Activated CD4-positive, alpha-beta T cell treated with anti-CD3 and anti-CD28 coated beads, Interleukin-10, Interleukin-2, amounts not matched to agents 100 ng/mL and 50 ng/mL, durations not matched to agents 16 hours and 8 hours (primary cell): ENCODE measurements around the gene NADSYN1.

ENCODE experiments used
- DNase-seq: peaks from one replicate; pipeline ENCODE4 v3.0.0-alpha.2; 2020

The NADSYN1 gene

DNA sequence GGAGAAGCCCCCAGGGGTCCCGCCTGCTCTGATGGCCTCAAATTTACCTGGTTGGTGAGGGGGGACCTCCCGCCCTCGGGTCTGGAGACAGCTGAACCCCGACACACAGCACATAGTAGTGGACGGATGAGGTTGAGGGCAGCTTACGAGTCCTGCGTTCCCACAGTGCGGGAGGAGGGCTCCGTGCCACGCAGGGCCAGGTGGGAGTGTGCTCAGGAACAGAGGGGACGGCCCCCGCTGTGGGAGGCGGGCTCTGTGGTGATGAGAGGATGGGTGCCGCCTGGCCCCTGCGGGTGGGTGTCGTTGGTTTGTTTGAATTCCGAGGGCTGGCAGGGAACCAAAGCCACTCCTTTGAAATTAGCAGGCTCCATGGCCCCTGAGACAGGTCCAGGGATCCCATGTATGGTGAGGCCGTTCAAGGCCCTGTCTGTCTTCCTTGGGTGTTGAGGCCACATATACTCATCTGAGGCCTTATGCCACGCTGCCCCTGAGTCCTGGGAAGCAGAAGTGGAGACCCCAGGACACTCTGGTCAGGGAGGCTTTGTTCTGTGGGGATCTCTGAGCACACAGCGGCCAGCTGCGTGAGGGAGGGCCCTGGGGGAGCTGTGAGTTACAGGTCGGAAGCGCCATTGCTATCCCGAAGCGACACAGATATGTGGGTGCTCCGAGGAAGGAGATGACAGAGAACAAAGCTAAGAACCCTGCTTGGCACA is 21.9 kb downstream of the NADSYN1 start:
- DNase-seq, result no peak

DNA sequence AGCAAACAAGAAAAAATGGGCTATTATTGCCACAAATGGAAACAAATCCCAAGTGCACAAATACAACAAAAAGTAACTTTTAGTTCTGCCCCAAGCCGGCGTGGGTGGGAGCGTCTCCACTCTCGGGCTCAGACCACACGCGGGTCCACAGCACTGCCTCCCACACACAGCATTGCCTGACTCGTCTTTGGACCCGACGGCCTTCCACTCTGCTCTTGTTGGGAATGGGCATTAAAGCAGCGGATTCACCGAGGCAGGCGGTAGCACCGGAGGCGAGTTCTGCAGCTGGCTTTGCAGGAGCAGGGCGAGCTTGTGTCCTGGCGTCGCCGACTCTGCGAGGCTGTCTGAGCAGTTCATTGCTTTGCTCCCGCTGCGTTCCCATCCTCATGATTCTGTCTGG is 23.0 kb downstream of the NADSYN1 start:
- no peak for DNase-seq

DNA sequence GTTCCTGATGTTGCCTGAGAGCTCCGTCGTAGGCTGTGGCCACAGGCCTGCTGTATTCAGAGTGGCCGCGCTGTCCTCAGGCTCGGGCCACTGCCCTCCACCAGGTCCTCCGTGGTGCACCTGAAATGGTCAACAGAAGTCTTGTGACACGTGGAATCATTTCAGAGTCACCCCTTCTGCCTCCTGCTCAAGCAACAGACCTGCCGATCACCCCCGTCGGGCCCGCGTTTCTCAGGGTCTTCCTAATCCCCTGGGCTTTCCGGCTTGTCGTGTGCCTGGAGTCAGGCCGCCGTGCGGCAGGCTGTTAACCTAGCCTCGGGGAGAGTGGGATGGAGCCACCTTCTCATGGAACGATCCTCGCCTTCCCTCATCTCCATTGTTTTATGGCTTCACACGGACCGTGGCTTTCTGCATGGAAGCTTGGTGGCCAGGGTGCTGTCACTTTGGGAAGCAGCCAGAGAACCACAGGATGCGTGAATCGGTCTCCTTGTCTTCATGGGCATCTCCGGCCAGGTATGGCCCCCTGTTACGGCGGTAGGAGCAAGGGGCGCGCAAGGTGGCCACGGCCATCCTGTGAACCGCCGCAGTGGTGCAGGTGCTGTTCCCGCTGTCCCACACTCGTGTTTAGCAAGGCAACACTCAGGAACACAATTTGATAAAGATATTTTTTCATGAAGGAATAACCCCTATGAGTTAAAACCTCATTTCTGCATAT is 24.1 kb downstream of the NADSYN1 start:
- DNase-seq, result no peak

DNA sequence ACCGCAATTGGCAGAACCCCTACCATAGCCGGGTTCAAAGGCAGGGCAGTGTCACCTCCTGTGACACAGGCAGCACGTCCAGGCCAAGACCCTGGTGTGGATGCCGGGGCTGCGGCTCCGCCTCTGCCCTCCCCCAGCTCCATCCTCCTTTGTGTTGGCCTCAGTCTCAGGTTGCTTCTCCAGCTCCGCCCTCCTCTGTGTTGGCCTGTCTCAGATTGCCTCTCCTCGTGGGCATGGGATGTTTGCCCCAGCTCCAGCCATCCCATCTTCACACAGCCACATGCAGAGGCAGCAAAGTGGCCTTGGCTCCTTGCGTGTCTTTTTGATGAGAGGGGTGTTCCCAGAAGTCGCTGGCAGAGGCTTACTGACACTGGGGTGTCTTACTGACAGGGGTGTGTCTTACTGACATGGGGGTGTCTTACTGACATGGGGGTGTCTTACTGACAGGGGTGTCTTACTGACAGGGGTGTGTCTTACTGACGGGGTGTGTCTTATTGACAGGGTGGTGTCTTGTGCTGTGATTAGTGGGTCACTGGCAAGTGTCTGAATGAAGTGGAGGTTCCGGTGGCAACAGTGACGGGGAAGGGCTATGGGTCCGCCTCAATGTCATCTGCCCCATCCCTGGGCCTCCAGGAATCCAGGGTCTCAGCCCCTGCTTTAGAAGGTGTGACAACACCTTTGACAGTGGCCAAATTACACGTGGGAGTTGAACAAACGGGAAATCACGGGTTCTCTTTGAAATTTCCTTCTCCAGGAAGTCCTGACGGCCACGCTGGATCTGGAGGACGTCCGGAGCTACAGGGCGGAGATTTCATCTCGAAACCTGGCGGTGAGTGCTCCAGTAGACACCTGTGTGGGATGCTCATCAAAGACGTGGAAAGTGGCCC is 24.9 kb downstream of the NADSYN1 start:
- no peak for DNase-seq

DNA sequence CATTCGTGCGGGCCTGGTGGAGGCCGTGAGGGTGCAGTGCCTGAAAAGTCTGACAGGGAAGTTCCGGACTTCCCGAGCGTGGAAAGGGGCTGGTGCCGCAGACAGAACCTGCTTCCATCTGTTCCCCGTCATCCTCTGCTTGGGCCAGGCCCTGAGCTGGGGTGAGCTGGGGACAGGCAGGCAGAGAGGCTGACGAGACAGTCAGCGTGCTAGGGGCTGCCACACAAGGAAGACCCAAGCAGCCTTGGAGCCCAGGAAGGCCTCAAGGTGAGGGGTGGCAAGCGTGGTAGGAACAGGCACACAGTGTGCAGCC is 25.5 kb downstream of the NADSYN1 start:
- no peak for DNase-seq

GRCh38 chr11:71481101-71481960 is 28.3 kb downstream of the NADSYN1 start:
- DNase-seq, result no peak

DNA sequence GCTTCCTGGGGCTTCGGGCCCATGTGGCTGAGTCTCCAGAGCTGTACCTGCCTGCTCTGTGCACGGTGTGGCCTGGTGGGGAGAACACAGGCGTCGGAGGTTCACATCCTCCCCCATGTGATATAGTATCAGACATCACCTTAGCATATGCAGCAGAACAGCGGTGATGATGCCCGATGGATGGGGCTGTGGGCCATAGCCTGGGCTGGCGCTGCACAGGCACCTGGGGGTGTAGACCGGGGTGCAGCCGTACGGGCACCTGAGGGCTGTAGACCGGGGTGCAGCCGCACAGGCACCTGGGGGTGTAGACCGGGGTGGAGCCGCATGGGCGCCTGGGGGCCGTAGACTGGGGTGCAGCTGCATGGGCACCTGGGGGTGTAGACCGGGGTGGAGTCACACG is 29.2 kb downstream of the NADSYN1 start:
- no peak for DNase-seq

DNA sequence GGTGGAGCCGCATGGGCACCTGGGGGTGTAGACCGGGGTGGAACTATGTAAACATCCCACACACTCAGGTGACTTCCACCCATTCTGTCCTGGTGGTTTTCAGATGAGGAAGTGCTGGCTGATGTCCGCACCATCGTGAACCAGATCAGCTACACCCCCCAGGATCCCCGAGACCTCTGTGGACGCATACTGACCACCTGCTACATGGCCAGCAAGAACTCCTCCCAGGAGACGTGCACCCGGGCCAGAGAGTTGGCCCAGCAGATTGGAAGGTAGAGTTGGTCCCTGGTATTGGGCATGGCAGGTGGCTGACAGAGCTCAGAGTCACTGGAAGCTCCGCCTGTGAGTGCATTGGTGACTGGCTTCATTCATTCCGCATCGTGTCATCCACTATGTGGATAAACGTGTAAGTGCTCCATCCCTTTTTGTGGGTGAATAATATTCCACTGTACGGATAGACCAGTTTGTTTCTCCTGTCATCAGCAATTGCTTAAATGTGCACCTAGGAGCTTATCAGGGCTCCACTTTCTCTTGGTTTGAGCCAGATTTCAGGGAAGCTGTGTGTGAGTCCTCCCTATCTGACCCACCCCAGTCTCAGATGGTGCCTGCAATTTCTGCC is 29.9 kb downstream of the NADSYN1 start:
- DNase-seq, result no peak

DNA sequence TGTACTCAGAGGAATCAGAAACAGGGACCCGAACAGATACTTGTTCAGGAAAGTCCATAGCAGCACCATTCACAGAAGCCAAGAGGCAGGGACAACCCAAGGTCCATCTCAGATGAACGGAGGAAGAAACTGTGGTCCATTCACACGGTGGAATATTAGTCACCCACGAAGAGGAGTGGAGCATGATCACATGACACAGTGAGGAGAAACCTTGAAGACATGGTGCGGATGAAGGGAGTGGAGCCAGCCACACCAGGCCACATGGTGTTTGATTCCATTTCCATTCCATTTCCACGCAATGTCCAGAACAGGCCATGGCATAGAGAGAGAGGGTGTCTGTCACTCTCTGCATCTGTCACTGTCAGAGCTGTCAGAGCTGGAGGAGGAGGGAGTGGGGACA is 30.7 kb downstream of the NADSYN1 start:
- DNase-seq, result no peak

- no peak for DNase-seq
Measured at GRCh38 chr11:71484248-71485062, 31.5 kb downstream of the NADSYN1 start.

DNA sequence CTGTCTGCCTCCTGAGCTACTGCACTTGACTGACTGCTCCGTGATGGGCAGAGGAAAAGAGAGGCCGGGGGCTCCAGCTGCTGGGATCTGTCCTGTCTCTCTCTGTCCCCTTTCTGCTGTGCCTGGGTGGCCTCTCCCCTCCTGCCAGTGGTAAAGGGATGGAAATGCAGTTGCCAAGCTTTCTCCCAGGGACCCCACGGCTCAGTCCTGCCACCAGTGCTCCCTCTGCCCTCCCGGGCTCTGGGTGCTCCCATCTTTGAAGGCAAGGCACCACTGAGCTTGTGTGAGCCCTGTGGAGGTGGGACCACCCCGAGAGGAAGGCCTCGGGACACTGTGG is 32.0 kb downstream of the NADSYN1 start:
- no peak for DNase-seq

- DNase-seq, result no peak
Measured at GRCh38 chr11:71485466-71485865, 32.5 kb downstream of the NADSYN1 start.

- no peak for DNase-seq
Measured at GRCh38 chr11:71486320-71486719, 33.3 kb downstream of the NADSYN1 start.

GRCh38 chr11:71488681-71489270 is 35.8 kb downstream of the NADSYN1 start:
- DNase-seq, result no peak

DNA sequence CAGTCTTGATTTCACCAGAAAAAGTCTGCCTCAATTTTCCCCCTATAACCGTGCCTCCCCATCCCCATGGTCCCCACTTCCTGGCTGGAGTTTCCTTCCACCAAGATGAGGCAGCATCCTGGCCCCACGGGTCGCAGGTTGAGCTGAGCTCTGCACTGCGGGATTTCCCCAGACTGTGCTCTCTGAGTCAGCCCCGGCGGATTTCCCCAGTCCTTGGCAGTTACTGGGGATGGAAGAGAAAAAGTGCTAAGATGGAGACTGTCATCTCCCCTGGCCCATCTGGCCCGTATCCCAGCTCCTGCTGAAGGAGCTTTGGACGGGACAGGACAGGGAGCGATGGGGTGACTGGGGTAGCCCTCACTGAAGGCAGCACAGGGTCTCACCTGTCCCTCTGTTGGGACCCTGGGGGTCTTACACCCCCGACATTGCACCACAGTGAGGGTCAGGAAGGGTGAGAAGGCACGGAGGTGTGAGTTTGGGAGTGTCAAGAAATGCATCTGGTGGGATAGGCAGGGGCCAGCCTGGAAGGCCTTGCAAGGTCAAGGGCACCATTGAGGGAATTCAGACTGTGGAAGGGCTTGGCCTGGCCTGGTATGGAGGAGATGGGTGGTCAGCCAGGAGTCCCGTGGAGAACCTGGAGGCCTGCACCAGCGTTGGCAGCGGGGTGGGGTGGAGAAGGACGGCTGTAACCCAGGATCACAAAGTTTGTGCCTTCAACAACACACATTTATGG is 36.5 kb downstream of the NADSYN1 start:
- peak; percentile 80 for DNase-seq

- DNase-seq, result no peak
Measured at GRCh38 chr11:71490044-71490730, 37.2 kb downstream of the NADSYN1 start.

GRCh38 chr11:71490731-71491390 is 37.9 kb downstream of the NADSYN1 start:
- DNase-seq, result no peak

- DNase-seq, result no peak
Measured at GRCh38 chr11:71491531-71491930, 38.5 kb downstream of the NADSYN1 start.

GRCh38 chr11:71491940-71492339 is 38.9 kb downstream of the NADSYN1 start:
- DNase-seq, result no peak
